Cardiac fibroblast (primary cell): ENCODE data around the gene CHCHD10.

Experiments used
- DNase-seq, 2 donors: peaks; one replicate each; pipeline versions ENCODE4 v3.0.0 to v3.0.0-alpha.2; 2010; ENCODE audit warnings: low read depth in 2 of 2
- H3K4me3 ChIP-seq, 2 donors: replicated peaks in 1 of 2; 1 replicate in 1 of 2; 2 replicates in 1 of 2; pipeline ENCODE4 v1.5.1; 2011; ENCODE audit warnings: low read depth in 2 of 2, low read length in 2 of 2, mild to moderate bottlenecking in 2 of 2, moderate library complexity in 1 of 2
- TF ChIP-seq, protein P1 (sequence below): IDR thresholded peaks from one replicate; pipeline ENCODE4 v1.5.1; 2011; ENCODE audit warnings: low read depth, mild to moderate bottlenecking, low read length, inconsistent platforms

The CHCHD10 gene

DNA sequence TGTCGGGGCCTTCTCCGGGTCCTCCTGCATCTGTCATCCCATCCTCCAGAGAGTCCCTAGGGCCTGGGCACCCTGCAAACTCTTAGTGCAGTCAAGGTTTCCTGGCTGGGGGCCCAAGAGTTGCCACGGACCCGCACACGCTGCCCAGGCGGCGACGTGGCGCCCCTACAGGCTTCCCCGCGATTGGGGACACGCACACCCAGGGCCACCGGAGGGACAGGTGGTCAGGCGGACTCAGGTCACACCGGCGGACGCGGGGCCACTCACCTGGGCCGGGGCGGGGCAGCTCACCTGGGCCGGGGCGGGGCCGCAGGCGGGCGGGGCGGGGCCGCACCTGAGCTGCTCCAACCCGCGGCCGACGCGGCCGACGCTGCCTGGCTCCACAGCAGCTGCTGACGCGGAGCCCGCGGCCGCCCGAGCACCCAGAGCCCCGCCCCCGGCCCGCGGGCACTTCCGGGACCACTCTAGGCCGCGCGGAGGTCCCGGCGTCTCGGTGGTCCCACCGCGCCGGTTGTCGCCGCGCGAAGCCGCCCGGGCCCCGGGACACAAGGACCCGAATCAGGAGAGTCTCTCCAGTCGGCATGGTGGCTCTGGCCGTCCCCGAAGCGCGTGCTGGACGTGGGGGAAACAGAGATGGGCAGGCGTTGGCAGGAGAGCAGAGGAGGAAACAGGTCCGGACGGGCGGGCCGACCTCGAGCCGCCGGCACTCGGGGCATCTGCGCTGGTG is 16.9 kb downstream of the CHCHD10 start, which contains the start of gene ZNF70:
Gene ZNF70 (minus strand): TSS at position 399 of the 727 bp plus-strand sequence. CDS start 5,972 bp downstream, outside the sequence.
- TF ChIP-seq, protein P1, sequence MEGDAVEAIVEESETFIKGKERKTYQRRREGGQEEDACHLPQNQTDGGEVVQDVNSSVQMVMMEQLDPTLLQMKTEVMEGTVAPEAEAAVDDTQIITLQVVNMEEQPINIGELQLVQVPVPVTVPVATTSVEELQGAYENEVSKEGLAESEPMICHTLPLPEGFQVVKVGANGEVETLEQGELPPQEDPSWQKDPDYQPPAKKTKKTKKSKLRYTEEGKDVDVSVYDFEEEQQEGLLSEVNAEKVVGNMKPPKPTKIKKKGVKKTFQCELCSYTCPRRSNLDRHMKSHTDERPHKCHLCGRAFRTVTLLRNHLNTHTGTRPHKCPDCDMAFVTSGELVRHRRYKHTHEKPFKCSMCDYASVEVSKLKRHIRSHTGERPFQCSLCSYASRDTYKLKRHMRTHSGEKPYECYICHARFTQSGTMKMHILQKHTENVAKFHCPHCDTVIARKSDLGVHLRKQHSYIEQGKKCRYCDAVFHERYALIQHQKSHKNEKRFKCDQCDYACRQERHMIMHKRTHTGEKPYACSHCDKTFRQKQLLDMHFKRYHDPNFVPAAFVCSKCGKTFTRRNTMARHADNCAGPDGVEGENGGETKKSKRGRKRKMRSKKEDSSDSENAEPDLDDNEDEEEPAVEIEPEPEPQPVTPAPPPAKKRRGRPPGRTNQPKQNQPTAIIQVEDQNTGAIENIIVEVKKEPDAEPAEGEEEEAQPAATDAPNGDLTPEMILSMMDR, result peak; percentile 13
- DNase-seq, result peak; percentile 69 to 83
- H3K4me3 ChIP-seq, result peak within 1 kb of the TSS; percentile 87 to 93

- DNase-seq, result no peak
- TF ChIP-seq, protein P1, result no peak
- peak overlapping the region; percentile 87 to 93 for H3K4me3 ChIP-seq
Measured at GRCh38 chr22:23750367-23750713, 17.4 kb downstream of the CHCHD10 start.

GRCh38 chr22:23749841-23750301 is 17.9 kb downstream of the CHCHD10 start:
- peak in 1 of 2 donors; percentile 71 for DNase-seq
- TF ChIP-seq, protein P1, result no peak
- peak overlapping the region; percentile 87 to 93 for H3K4me3 ChIP-seq

DNA sequence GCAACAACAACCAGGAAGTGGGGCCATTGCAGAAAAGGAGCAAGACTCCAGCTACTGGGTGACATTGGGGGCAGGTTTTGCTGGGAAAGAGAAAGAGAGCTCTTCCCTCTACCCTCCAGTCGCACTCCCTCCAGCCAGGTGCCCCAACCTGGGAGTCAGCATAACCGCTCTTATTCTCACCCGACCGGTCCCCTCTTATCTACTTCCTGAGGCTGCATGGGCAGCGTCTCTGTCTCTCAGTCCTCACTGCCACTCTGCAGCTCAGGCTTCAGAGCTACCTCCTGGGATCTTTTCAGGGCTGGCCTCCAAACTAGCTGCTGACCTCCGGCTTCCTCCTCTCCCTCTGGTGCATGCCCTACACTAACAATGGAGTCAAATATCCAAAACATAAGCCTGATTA is 22.0 kb downstream of the CHCHD10 start:
- H3K4me3 ChIP-seq, result no peak overlapping the region
- TF ChIP-seq, protein P1, result no peak
- no peak for DNase-seq

GRCh38 chr22:23744485-23744884 is 23.3 kb downstream of the CHCHD10 start:
- TF ChIP-seq, protein P1, result no peak
- DNase-seq, result no peak
- H3K4me3 ChIP-seq, result no peak overlapping the region

DNA sequence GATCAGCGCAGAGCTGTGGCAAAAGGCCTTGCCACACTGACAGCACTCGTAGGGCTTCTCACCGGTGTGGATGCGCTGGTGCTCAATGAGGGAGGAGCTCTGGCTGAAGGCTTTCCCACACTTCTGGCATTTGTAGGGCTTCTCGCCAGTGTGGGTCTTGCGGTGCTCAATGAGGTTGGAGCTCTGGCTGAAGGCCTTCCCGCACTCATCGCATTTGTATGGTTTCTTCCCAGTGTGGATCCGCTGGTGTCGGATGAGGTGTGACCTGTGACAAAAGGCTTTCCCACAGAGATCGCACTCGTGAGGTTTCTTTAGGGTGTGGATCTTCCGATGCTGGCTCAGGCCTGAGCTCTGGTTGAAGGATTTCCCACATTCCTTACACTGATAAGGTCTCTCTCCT is 23.8 kb downstream of the CHCHD10 start:
- DNase-seq, result no peak
- H3K4me3 ChIP-seq, result no peak overlapping the region
- TF ChIP-seq, protein P1, result no peak
